EH (cell line): ENCODE results near the gene ICE2.

Source experiments
- DNase-seq: peaks from one replicate; pipeline ENCODE4 v3.0.0-alpha.2; 2015; ENCODE audit warnings: low read depth

Gene ICE2, protein sequence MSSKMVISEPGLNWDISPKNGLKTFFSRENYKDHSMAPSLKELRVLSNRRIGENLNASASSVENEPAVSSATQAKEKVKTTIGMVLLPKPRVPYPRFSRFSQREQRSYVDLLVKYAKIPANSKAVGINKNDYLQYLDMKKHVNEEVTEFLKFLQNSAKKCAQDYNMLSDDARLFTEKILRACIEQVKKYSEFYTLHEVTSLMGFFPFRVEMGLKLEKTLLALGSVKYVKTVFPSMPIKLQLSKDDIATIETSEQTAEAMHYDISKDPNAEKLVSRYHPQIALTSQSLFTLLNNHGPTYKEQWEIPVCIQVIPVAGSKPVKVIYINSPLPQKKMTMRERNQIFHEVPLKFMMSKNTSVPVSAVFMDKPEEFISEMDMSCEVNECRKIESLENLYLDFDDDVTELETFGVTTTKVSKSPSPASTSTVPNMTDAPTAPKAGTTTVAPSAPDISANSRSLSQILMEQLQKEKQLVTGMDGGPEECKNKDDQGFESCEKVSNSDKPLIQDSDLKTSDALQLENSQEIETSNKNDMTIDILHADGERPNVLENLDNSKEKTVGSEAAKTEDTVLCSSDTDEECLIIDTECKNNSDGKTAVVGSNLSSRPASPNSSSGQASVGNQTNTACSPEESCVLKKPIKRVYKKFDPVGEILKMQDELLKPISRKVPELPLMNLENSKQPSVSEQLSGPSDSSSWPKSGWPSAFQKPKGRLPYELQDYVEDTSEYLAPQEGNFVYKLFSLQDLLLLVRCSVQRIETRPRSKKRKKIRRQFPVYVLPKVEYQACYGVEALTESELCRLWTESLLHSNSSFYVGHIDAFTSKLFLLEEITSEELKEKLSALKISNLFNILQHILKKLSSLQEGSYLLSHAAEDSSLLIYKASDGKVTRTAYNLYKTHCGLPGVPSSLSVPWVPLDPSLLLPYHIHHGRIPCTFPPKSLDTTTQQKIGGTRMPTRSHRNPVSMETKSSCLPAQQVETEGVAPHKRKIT

DNA sequence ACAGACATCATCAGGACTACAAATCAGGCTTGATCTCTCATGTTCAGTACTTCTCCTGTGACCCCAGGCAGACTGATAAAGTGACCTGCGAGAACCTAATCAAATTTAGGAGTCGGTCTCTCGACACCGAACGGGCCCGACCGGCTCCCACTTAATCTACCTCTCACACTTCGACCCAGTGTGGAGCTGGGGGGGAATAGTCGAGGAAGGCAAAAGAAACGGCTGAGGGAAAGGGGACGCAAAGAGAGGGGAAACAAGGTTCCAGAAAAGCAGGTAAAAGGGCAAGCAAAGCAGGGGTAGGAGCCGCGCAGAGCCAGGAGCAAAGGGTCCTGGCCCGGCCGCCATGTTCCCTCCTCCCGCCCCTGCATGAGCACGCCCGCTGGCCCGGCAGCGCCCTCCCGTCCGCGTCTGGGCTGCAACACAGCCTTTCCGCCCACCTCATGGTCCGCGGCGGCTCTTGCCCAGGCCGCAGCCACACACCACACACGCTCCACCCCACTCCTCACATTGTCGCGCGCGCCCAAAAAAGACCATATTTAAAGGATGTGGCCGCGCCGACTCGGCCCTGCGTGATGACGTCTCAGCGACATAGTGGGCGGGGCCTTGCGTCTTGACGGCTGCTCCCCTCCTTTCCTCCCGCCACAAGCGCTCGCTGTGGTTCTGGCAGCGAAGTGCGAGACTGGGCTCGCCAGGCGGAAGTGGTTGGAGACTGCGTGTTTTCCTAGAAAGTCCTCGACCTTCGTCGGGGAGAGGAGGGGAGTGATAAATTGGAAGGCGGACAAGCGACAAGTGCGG lies at the start of gene ICE2:
Gene ICE2 (minus strand): TSS at position 577 of the 795 bp plus-strand sequence. CDS start 1,165 bp downstream, outside the sequence.
- peak; percentile 94 for DNase-seq

DNA sequence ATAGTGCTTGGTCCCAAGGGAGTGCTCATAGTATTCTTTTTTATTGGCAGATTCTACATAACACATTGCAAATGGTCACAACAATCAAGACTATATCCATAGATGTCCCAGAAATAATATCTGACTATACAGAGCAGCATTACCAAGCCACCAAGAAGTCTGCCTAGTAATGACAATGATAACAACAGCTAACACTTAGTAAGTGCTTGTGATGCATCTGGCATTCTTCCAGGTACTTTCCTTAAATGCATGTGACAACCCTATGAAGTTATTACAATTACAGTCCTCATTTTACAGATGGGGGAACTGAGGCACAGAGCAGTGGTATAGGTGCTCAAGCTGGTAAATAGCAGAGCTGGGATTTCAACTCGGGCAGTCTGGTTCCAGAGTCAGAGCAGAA lies 49.6 kb upstream of the ICE2 start:
- DNase-seq = peak; percentile 6

DNA sequence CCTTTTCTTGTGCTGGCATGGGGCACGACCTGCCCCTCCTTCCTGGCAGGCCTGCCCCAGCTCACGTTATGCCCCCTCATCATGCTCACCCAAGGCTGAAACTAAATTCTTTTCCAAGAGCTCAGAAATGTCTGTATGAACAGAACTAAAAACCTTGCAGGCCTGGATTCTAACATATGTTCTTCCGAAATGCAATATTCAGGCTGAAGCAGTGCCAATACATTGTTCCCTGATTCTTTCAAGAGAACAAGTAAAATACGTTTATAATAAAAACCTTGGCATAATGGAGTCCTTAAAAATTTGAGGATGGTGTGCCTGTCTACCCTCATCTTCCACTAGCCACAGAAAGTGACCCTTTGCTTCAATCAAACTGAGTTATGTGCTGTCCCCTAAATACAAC lies 48.5 kb upstream of the ICE2 start:
- no peak for DNase-seq

DNA sequence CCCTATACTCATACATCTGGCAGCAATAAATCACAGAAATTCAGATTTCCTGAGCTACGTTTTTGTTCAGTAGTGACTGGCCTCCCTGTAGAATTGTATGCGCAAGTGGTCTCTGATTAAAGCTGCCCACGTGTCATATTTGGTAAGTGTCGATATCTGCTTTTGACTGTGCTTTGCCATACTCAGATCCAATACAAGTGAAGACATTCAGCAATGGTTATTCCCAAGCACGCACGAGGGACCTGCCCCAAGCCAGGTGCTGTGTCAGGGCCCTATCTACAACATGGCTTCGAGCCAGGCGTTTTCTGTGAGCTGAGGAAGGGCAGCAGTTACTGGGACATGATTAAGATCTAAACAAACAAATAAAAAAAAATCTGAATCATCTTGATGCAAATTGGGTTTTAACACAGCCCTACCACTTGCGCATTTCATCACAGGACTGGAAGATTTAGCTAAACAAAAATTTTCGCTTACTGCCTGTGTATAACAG lies 47.2 kb upstream of the ICE2 start:
- DNase-seq = no peak

DNA sequence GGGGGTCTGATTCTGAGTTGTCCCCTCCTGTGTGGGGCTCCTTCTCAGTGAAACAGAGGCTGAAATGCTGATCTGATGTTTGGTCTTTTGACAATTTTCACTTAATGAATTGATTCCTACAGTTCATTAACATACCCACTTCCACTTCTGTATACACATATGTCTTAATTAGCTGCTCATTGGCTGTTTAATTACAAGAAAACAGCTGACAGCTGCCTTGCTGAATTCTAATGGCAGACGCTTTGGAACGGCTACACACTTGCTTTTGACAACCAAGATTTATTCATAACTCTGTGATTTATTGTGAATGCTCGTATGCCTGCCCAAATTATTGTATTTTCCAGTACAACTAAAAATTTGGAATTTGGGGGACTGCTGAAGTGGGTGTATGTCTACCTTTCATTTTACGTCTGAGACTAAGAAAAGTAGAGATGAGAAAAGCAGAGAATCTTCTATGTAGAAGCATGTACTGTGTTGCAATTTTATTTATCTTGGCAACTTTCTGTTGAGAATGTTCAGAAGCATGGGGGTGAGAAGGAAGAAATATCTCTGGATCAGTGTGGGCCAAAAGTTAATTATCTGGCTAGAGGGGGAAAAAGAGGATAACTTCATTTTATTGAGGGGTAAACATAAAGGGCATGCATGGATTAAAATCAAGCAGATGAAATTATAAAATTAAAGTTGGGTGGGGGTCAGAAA lies 46.5 kb upstream of the ICE2 start:
- DNase-seq = no peak

DNA sequence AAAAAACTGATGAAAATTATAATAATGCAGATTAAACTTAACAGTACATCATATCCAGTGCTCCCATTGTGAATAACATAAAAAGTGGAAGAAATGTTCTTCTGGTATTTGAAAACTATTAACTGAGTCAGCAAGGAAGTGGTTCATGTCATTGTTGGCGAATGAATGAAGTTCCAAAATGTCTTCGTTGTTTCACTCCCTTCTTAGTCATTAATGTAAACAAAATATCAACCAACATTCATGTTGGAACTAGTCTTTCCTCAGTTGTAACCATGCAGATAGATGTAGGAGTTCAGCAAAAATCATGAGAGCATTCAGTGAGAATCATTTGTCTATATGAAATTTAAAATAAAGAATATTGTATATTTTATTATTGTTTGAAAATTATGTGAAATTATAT lies 44.1 kb upstream of the ICE2 start:
- peak; percentile 52 for DNase-seq

DNA sequence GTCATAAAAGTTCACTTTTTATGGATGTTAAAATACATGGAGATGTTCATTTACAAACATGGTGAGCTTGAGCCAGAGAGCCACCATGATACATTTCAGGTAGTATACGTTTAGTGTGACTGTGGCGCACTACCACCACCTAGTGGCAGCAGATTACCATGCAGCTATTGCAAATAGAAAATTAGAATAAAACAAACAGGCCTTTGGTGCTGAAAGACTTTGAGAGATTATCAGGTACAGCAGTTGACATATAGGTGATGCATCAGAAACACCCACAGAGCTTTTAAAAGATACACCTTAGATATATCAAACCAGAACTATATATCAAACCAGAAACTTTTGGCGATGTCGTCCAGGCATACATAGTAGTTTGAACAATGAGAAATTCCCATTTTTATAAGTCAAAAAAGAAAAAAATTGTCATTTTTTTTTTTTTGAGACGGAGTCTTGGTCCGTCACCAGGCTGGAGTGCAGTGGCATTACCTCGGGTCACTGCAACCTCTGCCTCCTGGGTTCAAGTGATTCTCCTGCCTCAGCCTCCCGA lies 42.0 kb upstream of the ICE2 start:
- peak; percentile 66 for DNase-seq

DNA sequence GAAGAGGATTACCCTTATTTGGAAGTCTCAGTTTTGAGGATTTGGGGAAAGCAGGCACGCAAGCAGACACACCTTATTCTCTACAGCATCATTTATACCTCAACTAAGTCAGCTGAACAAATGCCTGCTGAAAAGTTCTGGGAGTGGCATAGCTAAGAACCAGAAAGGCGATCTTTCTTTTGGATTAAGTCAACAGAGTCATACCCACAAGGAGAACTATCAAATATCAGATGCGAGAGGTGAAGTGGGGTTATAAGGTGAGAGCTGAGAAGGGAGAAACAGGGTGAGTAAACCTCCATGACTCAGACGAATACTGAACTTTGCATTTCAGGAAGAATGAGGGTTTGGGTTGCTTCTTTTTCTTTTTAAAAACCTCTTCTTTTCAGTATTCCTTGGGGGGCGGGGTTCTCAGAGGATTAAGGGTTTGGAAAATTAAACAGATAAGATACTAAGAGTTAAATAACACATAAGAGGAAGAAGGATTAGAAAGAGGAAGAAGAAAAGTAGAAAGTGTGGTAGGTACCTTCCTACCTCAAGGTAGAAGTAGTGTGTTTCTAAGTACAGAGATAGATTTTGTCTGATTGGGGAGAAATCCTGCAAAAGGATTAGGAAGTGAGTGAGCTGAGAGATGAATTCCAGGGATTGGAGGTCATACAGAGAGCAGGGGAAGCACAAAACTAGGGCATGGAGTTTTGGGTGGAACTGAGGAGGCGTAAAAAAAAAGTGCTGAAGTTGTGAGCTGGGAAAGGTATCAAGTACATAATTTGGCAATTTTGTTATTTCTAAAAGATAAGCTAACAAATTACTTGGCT lies 41.3 kb upstream of the ICE2 start:
- DNase-seq = no peak

DNA sequence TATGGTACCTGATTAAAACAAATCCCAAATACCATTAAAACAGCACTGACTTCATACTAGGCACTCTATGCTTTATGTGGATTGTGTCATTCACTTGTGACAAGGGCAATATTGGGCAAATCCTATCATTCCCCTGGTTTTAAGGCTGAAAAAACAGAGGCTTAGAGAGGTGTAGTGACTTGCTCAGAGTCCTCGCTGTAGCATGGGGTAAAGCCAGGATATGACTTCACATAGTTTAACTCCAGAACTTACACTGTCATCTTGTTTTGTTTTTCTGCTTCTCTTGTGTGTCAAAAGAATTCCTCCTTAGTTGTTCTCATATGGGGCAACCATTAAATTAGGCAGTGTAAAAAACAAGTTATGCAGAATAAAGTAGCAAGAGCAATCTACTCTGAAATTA lies 40.3 kb upstream of the ICE2 start:
- DNase-seq = peak; percentile 22

DNA sequence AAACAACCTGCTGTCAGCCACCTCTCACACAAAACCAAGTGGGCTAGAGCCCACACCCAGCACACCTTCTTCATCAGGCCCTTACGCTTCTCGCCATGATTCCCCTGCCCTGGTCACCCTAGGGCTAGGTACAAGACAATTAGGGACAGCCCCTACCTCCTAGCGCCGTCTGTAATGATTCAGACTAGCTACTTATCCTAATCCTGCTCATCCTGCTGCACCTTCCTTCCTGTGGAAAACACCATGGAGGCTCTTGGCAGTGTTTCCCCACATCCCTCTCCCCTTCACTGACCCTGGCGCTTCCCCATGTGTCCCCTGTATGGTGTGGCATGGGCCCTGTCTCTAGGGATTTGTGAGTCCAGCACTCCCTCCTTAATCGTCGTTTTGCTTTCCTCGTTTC lies 39.6 kb upstream of the ICE2 start:
- no peak for DNase-seq

DNA sequence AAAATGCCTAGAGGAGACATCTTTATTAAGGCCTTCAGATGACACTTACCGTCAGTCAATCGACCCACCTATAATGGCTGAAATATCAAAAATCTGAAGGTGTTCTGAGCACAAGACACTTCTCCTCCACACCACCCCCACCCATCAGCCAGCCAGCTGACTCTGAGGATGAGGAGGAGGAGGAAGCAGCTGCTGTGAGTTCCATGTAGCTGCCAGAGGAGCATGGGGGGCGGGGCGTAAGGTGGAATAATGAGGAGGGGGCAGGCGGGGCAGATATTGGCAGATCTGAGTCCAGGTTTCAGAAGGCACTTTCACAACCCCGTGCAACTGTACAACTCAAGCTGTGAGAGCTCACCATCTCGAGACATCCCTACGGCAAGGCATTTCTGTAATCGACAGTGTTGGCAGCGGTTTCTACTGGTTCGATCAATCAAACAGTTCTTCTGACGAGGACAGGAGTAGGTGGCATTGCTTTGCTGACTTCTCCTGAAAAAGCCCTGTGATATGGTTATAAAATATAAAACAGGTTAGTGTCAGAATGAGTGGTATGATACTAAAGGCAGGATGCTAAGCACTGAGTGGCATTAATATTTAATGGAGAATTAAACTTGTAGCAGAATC lies 35.4 kb upstream of the ICE2 start:
- DNase-seq = no peak

DNA sequence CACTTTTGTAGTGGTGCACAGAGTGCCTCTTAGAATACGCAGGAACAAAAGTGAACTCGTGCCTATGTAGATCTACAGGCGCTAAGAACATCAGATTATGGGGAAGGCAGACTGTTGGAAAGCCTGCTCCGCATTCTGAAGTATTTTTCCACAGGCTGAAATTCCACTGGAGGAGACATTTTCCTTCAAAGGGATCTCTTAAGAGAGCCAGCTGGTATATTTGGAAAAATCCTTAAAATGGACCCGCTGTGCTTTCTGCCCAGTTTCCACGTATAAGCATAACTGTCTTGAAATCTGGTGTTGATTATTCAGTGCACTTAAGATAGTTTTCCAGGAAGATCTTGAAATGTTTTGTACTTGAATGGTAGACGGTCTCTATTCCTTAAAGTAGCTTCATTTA lies 34.7 kb upstream of the ICE2 start:
- DNase-seq = no peak

DNA sequence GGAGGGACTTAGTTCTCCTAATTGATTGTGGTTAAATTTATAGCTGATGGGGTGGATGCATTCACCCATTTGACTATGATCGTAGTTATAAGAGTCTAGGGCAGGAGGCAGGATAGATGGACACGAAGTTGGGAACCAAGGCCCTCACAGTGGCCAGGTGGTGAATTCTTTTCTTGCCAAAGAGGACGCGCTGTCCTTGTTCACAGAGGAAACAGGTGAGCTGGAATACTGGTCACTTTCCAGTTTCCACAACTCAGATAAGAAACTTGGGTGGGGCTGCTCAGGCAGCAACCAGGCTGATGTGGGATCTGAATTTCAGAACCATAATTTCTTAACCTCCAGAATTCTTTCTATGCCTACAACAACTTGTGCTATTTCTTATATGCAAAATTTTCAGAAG lies 34.0 kb upstream of the ICE2 start:
- no peak for DNase-seq

DNA sequence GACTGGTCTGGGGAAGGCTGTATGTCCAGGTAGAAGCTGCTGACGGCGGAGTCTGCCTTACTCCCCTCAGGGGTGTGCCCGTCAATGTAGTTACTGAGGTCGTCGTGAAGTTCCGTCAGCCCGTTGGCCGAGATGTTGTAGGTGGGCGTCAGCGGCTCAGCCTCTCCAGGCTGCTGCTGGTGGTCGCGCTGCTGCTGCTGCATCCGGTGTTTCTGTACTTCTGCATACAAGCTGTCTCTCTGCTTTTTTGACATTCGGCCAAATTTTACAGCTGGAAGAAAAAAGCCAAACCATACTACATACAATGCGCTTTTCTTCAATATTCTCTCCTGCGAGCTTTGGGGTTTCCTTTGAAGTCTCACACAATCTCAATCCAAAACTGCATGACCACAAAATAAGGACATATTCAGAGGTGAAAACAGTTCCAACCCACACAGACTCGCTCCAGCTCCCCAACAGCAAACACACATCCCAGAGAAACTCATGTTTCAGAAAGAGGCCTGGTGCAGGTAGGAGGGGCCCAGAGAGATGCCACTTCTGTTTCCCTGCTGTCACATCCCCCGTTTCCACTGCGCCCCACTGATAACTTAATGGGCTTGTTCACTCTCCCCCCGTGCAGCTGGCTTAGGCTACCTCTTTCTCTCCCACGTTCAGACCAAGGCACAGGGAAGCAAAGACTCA lies 32.5 kb upstream of the ICE2 start:
- no peak for DNase-seq

DNA sequence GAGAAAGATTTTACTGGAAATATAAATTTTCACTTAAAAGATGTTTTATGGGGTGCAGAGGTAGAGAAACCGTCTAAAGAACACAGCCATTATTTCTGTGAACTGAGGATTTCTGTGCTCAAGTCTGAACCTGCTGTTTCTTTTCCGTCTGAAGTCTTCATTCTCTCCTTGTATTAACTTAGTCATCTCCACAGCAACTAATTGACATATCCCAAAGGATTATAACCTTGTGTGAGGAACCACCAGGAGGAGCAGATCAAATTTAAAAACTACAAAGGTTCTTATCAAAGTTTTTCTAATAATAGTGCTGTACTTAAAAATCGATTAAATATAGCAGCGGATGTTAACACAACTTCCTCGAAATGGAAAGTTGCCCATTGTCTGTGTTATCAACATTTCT lies 31.1 kb upstream of the ICE2 start:
- DNase-seq = no peak

DNA sequence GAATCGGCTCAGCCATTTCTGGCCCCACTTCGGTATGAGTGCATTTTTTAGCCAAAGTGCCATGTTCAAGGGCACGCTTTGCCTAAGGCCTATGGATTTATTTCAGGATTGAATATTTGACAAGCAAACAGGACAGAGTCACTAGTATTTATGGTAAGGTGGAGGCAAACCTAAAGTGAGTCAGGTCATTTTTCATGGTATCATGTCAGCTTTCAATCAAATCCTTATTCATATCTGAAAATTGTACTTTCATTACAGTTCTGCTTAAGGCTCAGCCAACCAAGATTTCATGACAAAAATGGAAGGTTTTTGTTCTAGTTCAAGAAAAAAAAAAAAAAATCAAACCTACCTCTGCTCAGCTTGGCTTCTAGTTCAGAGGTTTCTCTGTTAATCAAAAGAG lies 30.5 kb upstream of the ICE2 start:
- DNase-seq = no peak

DNA sequence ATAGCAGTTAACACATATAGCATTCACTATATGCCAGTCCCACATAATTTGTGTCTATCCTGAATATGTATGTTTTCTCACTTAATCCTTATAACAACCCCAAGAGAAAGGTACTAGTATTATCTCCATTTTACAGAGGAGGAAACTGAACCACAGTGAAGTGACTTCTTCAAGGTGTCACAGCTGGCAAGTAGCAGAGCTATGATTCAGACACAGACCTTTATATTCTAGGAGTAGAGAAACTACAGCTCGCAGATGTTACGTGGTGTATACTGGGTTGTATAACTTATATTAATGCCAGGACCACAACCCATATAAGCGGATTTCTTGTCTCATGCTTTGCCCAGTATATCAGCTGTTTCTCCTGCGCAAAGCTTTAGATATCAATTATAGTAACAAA lies 29.5 kb upstream of the ICE2 start:
- no peak for DNase-seq

DNA sequence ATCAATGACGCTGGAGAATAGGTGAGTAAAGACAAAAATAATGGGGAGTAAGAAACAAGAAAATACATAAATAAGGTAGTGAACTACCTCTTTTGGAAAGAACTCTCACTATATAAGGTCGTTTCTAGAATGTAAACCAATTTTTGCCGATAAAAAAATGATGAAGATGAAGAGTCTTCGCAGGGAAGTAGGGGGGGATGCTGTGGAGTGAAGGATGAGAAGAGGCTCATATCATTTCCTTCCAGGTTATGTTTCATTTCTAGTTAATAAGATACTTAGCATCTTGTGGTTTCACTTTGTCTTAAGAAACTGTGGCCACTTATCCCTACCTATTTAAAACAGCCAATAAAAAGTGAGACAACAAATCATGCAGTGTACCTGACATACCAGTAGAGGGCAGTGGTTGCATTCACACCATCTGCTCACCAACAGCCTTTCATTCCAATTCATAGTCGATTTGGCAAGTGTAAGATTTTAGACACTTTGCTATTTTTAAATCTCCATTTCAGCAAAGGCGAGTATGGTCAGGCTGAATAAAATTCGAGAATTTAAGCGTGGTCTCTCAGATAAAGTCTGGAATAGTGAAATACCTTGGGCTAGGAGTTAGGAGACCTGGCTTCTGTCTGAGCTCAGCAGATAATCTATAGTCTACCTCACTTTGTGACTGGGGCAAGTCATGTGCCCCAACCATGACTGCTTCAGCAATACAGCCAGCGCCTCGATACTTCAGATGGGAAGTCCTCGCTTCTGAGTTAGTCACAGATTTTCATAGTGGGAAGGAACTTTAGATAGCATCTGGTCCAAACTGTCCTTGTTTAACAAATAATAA lies 28.9 kb upstream of the ICE2 start:
- DNase-seq = peak; percentile 74
